Sigmoid colon (tissue), 4 donors: ENCODE results near the gene FOXRED1.

ENCODE experiments used
- CTCF ChIP-seq, 4 experiments: fragments of 450-650 bp in 3 of 4; fragments of 200-600 bp in 1 of 4; IDR thresholded peaks; one replicate each; pipeline ENCODE4 v1.5.1; 2016 to 2019; ENCODE audit warnings: antibody characterized with exemption in 4 of 4, mild to moderate bottlenecking in 3 of 4, moderate library complexity in 2 of 4
- EP300 ChIP-seq, 4 donors: sonication (generic); formaldehyde crosslinking; IDR thresholded peaks; one replicate each; pipeline ENCODE4 v1.6.1; 2017; ENCODE audit warnings: antibody characterized with exemption in 4 of 4
- POLR2A ChIP-seq, 2 donors: fragments of 450-650 bp; IDR thresholded peaks; one replicate each; pipeline ENCODE4 v1.6.1; 2016; ENCODE audit warnings: antibody characterized with exemption in 2 of 2, mild to moderate bottlenecking in 2 of 2, moderate library complexity in 2 of 2
- POLR2AphosphoS5 ChIP-seq, 4 donors: sonication (generic); formaldehyde crosslinking; IDR thresholded peaks; one replicate each; pipeline ENCODE4 v1.6.1; 2017; ENCODE audit warnings: antibody characterized with exemption in 4 of 4

- TF ChIP-seq CTCF (IDR thresholded peaks at IDR 0.05) (no peak), POLR2AphosphoS5 (IDR thresholded peaks at IDR 0.05) (no peak), POLR2A (IDR thresholded peaks at IDR 0.05) (no peak), EP300 (IDR thresholded peaks at IDR 0.05) (no peak)
Observed at GRCh38 chr11:126265811-126266210, 3.1 kb upstream of the FOXRED1 start.
